ENCODE measurements around the gene USP2.

USP2 gene

DNA sequence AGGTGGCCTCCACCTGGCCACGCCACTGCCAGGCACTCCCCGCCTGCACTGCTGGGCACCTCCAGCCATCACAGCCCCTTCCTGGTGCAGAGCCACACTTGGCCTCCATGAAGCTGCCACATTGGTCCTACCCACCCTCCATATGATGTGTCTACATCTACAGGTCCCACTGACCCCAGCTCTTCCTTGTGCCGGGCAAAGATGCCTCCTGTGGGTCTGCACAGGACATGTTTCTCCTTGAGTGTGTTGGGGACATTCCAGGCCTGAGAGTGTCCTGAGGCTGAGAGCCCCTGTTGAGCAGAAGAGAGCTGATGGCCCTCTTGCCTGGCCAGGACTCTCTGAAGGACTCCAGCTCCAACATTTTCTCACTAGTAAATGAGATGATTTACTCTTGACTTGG lies 34.0 kb upstream of the USP2 start:
- Histone ChIP-seq H2AFZ (ENCODE audit: low read depth, low read length) (no peak overlapping the region), H3K27ac (ENCODE audit: low read length) (no peak overlapping the region), H3K4me2 (ENCODE audit: insufficient read depth, low read length) (no peak overlapping the region), H3K4me3 (ENCODE audit: low read depth in 1 of 2, low read length in 2 of 2) (no peak overlapping the region), H3K9me3 (ENCODE audit: insufficient read depth, low read length, severe bottlenecking) (no peaks in the 10 kb centered on the region), H4K20me1 (ENCODE audit: insufficient read depth, low read length) (no peaks in the 10 kb centered on the region), H3K4me1 (ENCODE audit: insufficient read depth, low read length) (no peaks in the 10 kb centered on the region), H3K27me3 (ENCODE audit: insufficient read depth, low read length, poor library complexity) (peaks cover 9% of the 10 kb centered on the region), H3K36me3 (ENCODE audit: insufficient read depth, low read length) (no peaks in the 10 kb centered on the region), H3K79me2 (ENCODE audit: insufficient read depth, low read length) (no peaks in the 10 kb centered on the region), H3K9ac (ENCODE audit: low read depth, low read length) (no peak overlapping the region)
- TF ChIP-seq EZH2 (IDR thresholded peaks at IDR 0.05; ENCODE audit: borderline replicate concordance, low read depth, low read length, severe bottlenecking) = no peak
- TF ChIP-seq, protein P1, sequence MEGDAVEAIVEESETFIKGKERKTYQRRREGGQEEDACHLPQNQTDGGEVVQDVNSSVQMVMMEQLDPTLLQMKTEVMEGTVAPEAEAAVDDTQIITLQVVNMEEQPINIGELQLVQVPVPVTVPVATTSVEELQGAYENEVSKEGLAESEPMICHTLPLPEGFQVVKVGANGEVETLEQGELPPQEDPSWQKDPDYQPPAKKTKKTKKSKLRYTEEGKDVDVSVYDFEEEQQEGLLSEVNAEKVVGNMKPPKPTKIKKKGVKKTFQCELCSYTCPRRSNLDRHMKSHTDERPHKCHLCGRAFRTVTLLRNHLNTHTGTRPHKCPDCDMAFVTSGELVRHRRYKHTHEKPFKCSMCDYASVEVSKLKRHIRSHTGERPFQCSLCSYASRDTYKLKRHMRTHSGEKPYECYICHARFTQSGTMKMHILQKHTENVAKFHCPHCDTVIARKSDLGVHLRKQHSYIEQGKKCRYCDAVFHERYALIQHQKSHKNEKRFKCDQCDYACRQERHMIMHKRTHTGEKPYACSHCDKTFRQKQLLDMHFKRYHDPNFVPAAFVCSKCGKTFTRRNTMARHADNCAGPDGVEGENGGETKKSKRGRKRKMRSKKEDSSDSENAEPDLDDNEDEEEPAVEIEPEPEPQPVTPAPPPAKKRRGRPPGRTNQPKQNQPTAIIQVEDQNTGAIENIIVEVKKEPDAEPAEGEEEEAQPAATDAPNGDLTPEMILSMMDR (IDR thresholded peaks at IDR 0.05; ENCODE audit: borderline replicate concordance, extremely low read depth, low read length, poor library complexity, severe bottlenecking) = no peak
- DNase-seq (no peak), ATAC-seq (ENCODE audit: insufficient read depth, low read depth) (no peak)

DNA sequence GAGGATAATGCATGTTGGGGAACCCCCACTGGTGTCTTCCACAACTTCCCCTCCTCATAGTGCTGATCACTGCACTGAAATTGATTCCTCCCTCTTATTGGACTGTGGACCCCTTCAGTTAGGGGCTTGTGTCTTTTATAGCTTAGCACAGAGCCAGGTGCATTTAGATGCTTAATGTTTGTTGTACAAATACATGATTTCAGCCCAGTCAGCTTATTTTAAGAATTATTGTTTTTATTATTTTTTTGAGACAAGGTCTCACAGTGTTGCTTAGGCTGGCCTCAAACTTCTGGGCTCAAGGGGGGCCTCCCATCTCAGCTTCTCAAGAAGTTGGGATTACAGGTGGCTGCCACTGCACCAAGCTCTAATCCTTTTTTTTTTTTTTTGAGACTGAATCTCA lies 33.2 kb upstream of the USP2 start:
- no peak overlapping the region for H3K9ac ChIP-seq (ENCODE audit: low read depth, low read length)
- no peaks in the 10 kb centered on the region for H3K36me3 ChIP-seq (ENCODE audit: insufficient read depth, low read length)
- no peaks in the 10 kb centered on the region for H3K79me2 ChIP-seq (ENCODE audit: insufficient read depth, low read length)
- no peak overlapping the region for H3K4me3 ChIP-seq (ENCODE audit: low read depth in 1 of 2, low read length in 2 of 2)
- no peak overlapping the region for H3K27ac ChIP-seq (ENCODE audit: low read length)
- TF ChIP-seq, protein P1 (IDR thresholded peaks at IDR 0.05; ENCODE audit: borderline replicate concordance, extremely low read depth, low read length, poor library complexity, severe bottlenecking) = no peak
- TF ChIP-seq EZH2 (IDR thresholded peaks at IDR 0.05; ENCODE audit: borderline replicate concordance, low read depth, low read length, severe bottlenecking) = no peak
- H2AFZ ChIP-seq (ENCODE audit: low read depth, low read length) = no peak overlapping the region
- H3K4me1 ChIP-seq (ENCODE audit: insufficient read depth, low read length) = no peaks in the 10 kb centered on the region
- ATAC-seq (ENCODE audit: insufficient read depth, low read depth) = no peak
- DNase-seq = no peak
- H3K4me2 ChIP-seq (ENCODE audit: insufficient read depth, low read length) = no peak overlapping the region
- H4K20me1 ChIP-seq (ENCODE audit: insufficient read depth, low read length) = no peaks in the 10 kb centered on the region
- no peaks in the 10 kb centered on the region for H3K9me3 ChIP-seq (ENCODE audit: insufficient read depth, low read length, severe bottlenecking)
- H3K27me3 ChIP-seq (ENCODE audit: insufficient read depth, low read length, poor library complexity) = peaks cover 4% of the 10 kb centered on the region

DNA sequence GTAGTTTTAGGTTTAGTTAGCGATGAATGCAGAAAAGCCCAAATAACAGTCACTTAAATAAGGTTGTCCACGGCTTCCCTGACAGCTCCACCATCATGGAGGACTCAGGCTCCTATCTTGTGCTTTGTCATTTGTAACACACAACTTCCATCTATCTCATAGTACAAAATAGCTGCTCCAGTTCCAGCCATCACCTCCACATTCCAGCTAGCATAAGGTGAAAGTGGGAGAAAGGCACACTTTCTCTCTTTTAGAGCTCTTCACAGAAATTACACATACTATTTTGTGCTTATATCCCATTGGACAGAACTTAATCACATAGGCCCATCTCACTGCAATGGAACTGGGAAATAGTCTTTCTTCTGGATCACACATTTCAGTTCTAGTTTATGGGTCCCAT lies 32.8 kb upstream of the USP2 start:
- Histone ChIP-seq H3K36me3 (ENCODE audit: insufficient read depth, low read length) (no peaks in the 10 kb centered on the region), H3K27ac (ENCODE audit: low read length) (no peak overlapping the region), H3K79me2 (ENCODE audit: insufficient read depth, low read length) (no peaks in the 10 kb centered on the region), H3K9me3 (ENCODE audit: insufficient read depth, low read length, severe bottlenecking) (no peaks in the 10 kb centered on the region), H3K4me3 (ENCODE audit: low read depth in 1 of 2, low read length in 2 of 2) (no peak overlapping the region), H2AFZ (ENCODE audit: low read depth, low read length) (no peak overlapping the region), H3K27me3 (ENCODE audit: insufficient read depth, low read length, poor library complexity) (peaks cover 4% of the 10 kb centered on the region), H3K4me2 (ENCODE audit: insufficient read depth, low read length) (no peak overlapping the region), H3K9ac (ENCODE audit: low read depth, low read length) (no peak overlapping the region), H3K4me1 (ENCODE audit: insufficient read depth, low read length) (no peaks in the 10 kb centered on the region), H4K20me1 (ENCODE audit: insufficient read depth, low read length) (no peaks in the 10 kb centered on the region)
- DNase-seq (no peak), ATAC-seq (ENCODE audit: insufficient read depth, low read depth) (no peak)
- TF ChIP-seq, protein P1 (IDR thresholded peaks at IDR 0.05; ENCODE audit: borderline replicate concordance, extremely low read depth, low read length, poor library complexity, severe bottlenecking) = no peak
- TF ChIP-seq EZH2 (IDR thresholded peaks at IDR 0.05; ENCODE audit: borderline replicate concordance, low read depth, low read length, severe bottlenecking) = no peak

DNA sequence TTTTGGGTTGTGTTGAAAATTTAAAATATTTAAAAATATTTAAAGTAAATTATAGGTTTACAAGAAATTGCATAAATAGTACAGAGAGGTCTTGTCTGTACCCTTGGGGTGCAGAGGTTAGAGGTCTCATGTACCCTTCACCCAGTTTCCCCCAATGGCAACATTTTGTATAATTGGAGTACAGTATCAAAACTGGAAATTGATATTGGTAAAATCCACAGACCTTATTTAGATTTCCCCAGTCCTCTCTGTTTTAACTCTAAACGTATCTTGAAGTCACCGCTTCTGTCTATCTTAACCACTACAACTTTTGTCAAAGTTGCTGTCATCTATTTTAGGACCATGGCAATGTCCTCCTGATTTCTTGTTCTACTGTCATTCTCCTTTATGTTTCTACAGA lies 30.6 kb upstream of the USP2 start:
- ATAC-seq (ENCODE audit: insufficient read depth, low read depth) (no peak), DNase-seq (no peak)
- H3K9me3 ChIP-seq (ENCODE audit: insufficient read depth, low read length, severe bottlenecking) = no peaks in the 10 kb centered on the region
- TF ChIP-seq EZH2 (IDR thresholded peaks at IDR 0.05; ENCODE audit: borderline replicate concordance, low read depth, low read length, severe bottlenecking) = no peak
- TF ChIP-seq, protein P1 (IDR thresholded peaks at IDR 0.05; ENCODE audit: borderline replicate concordance, extremely low read depth, low read length, poor library complexity, severe bottlenecking) = no peak
- H3K4me3 ChIP-seq (ENCODE audit: low read depth in 1 of 2, low read length in 2 of 2) = no peak overlapping the region
- no peak overlapping the region for H3K27ac ChIP-seq (ENCODE audit: low read length)
- H3K9ac ChIP-seq (ENCODE audit: low read depth, low read length) = no peak overlapping the region
- no peak overlapping the region for H3K4me2 ChIP-seq (ENCODE audit: insufficient read depth, low read length)
- no peaks in the 10 kb centered on the region for H3K36me3 ChIP-seq (ENCODE audit: insufficient read depth, low read length)
- no peaks in the 10 kb centered on the region for H4K20me1 ChIP-seq (ENCODE audit: insufficient read depth, low read length)
- peaks cover 4% of the 10 kb centered on the region for H3K27me3 ChIP-seq (ENCODE audit: insufficient read depth, low read length, poor library complexity)
- H2AFZ ChIP-seq (ENCODE audit: low read depth, low read length) = no peak overlapping the region
- no peaks in the 10 kb centered on the region for H3K4me1 ChIP-seq (ENCODE audit: insufficient read depth, low read length)
- no peaks in the 10 kb centered on the region for H3K79me2 ChIP-seq (ENCODE audit: insufficient read depth, low read length)
